Uterus (tissue), 4 donors: Measurements from ENCODE around the gene TMEM273. TPM values are rescaled to one million over a fixed set of nuclear protein-coding genes. Genes with fewer than 3 reads are reported as not detected.

Source experiments
- DNase-seq, 2 donors: peaks; one replicate each; pipeline ENCODE4 v3.0.0-alpha.2; 2019 to 2020
- H3K27ac ChIP-seq, 2 donors: fragments of 200-600 bp; sonication (generic); 1 replicate in 1 of 2; 2 replicates in 1 of 2; pipeline ENCODE4 v1.5.1; 2016 to 2018
- H3K27me3 ChIP-seq, 2 donors: fragments of 200-600 bp; sonication (generic); one replicate each; pipeline ENCODE4 v1.5.1; 2018 to 2019; ENCODE audit warnings: control low read depth in 1 of 2
- H3K36me3 ChIP-seq, 2 donors: fragments of 200-600 bp; sonication (generic); one replicate each; pipeline ENCODE4 v1.5.1; 2019; ENCODE audit warnings: control low read depth in 1 of 2
- H3K4me1 ChIP-seq, 2 donors: fragments of 200-600 bp; sonication (generic); one replicate each; pipeline ENCODE4 v1.5.1; 2018 to 2019; ENCODE audit warnings: control low read depth in 1 of 2
- H3K4me3 ChIP-seq, 2 donors: fragments of 200-600 bp; sonication (generic); 1 replicate in 1 of 2; 2 replicates in 1 of 2; pipeline ENCODE4 v1.5.1; 2018 to 2019; ENCODE audit warnings: mild to moderate bottlenecking in 1 of 2
- H3K9me3 ChIP-seq, 2 donors: fragments of 200-600 bp; sonication (generic); one replicate each; pipeline ENCODE4 v1.5.1; 2019; ENCODE audit warnings: control low read depth in 1 of 2
- POLR2A ChIP-seq, 2 donors: fragments of 450-650 bp; IDR thresholded peaks; one replicate each; pipeline ENCODE4 v1.6.1; 2016; ENCODE audit warnings: antibody characterized with exemption in 2 of 2, mild to moderate bottlenecking in 1 of 2, moderate library complexity in 1 of 2
- intact Hi-C: fragments of 100-400 bp; cut with DNase I; formaldehyde crosslinking; loops from one replicate; pipeline ENCODE4 v1.15.1; 2023; ENCODE audit warnings: low total_unique reads
- total RNA-seq, 4 donors: library from RNA; depleted of rRNA in 3 of 4; stranded (reverse); fragments of >200 nt in 3 of 4; gene quantifications; one replicate each; pipeline versions ENCODE4 v1.1.0 to v1.2.4, GENCODE V29; 2014 to 2023
- TF ChIP-seq, protein P1 (sequence below), 4 experiments: fragments of 200-600 bp in 2 of 4; fragments of 450-650 bp in 2 of 4; sonication (generic) in 2 of 4; IDR thresholded peaks; one replicate each; pipeline ENCODE4 v1.5.1; 2016 to 2019; ENCODE audit warnings: antibody characterized with exemption in 4 of 4, mild to moderate bottlenecking in 2 of 4, moderate library complexity in 1 of 4
- donor health status: DM: yes; HTN: yes; CAD: no.

Gene TMEM273
- total RNA-seq, 4 donors from 2014 or later: 8.5 to 38.9 (median 14.7) TPM

DNA sequence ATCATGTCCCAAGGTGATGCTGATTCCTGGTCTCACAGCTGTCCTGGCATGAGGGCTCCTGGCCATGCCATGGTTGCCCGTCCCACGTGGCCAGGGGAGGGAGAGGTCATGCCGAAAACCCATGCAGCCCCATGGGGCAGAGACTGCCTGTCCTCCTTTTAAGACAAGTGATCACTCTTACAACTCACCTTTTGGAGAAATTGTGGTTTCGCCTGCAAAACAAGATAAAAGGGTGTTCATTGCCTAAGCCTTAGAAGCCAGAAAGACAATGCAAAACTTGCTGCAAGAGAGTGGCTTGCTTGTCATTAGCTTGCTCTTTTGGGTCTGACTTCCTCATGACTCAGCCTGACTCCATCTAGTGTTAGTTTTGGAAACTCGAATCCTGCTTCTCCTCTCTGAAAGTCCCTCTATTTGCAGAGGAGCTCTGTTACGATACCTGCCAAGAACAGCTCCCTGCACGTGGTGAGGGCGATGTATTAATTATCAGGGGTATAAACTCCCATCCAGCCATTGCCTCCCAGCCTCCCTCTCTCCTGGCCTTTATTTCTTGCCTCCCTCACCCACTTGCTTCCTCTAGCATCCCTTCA lies 26.7 kb downstream of the TMEM273 start:
- intact Hi-C loops: no loop called here
- TF ChIP-seq, protein P1, sequence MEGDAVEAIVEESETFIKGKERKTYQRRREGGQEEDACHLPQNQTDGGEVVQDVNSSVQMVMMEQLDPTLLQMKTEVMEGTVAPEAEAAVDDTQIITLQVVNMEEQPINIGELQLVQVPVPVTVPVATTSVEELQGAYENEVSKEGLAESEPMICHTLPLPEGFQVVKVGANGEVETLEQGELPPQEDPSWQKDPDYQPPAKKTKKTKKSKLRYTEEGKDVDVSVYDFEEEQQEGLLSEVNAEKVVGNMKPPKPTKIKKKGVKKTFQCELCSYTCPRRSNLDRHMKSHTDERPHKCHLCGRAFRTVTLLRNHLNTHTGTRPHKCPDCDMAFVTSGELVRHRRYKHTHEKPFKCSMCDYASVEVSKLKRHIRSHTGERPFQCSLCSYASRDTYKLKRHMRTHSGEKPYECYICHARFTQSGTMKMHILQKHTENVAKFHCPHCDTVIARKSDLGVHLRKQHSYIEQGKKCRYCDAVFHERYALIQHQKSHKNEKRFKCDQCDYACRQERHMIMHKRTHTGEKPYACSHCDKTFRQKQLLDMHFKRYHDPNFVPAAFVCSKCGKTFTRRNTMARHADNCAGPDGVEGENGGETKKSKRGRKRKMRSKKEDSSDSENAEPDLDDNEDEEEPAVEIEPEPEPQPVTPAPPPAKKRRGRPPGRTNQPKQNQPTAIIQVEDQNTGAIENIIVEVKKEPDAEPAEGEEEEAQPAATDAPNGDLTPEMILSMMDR (IDR thresholded peaks at IDR 0.05): peak; percentile 14 to 40 (median 28)
- no peak for TF ChIP-seq POLR2A (IDR thresholded peaks at IDR 0.05)
- H3K27ac ChIP-seq: no peak overlapping the region
- no peak overlapping the region for H3K4me3 ChIP-seq
- no peaks in the 10 kb centered on the region for H3K9me3 ChIP-seq
- no peak for DNase-seq
- H3K4me1 ChIP-seq: no peaks in the 10 kb centered on the region
- H3K36me3 ChIP-seq: no peaks in the 10 kb centered on the region
- H3K27me3 ChIP-seq: no peaks in the 10 kb centered on the region

DNA sequence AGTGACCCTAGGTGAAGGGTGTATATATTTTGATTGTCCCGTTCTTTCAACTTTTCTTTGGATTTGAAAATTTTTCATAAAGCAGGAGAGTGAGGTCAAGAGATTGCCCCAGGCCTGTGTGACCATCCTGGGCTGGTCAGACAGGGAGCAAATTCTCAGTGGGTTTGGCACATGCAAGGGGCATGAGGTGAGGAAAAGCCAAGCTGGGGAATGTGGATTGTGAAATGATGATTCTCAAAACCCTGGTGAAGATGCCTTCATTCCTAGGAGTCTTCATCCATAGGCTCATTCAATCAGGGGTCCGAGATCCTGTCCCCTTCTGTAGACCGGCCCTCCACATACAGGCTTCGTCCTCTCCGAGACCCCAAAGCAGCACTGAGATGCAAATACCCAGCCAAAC lies 27.4 kb downstream of the TMEM273 start:
- DNase-seq: no peak
- Histone ChIP-seq H3K36me3 (no peaks in the 10 kb centered on the region), H3K4me3 (no peak overlapping the region), H3K4me1 (no peaks in the 10 kb centered on the region), H3K27me3 (no peaks in the 10 kb centered on the region), H3K9me3 (no peaks in the 10 kb centered on the region), H3K27ac (no peak overlapping the region)
- TF ChIP-seq POLR2A (IDR thresholded peaks at IDR 0.05): no peak
- TF ChIP-seq, protein P1 (IDR thresholded peaks at IDR 0.05): no peak
- intact Hi-C loops: no loop called here

GRCh38 chr10:49160110-49160509 lies 28.1 kb downstream of the TMEM273 start:
- intact Hi-C loops: no loop called here
- TF ChIP-seq, protein P1 (IDR thresholded peaks at IDR 0.05): no peak
- TF ChIP-seq POLR2A (IDR thresholded peaks at IDR 0.05): no peak

DNA sequence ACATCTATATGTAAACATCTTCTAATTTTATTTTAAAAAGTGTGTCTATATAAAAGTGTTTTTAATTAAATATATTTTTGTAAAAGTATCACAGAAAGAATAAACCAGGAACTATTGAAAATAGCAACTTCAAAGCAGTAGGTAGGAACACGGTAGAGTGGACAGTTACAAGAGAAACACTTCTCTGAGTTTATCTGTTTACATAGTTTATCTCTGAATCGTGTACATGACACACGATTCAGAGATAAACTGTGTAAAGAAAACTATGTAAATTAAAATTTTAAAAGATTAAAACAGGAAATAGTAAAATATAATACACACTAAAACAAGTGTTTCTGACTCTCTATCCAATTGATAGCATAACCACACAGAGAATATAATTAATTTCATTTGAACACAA lies 29.3 kb downstream of the TMEM273 start:
- Histone ChIP-seq H3K9me3 (no peaks in the 10 kb centered on the region), H3K4me1 (no peaks in the 10 kb centered on the region), H3K4me3 (no peak overlapping the region), H3K27ac (no peak overlapping the region), H3K27me3 (no peaks in the 10 kb centered on the region), H3K36me3 (no peaks in the 10 kb centered on the region)
- TF ChIP-seq, protein P1 (IDR thresholded peaks at IDR 0.05): no peak
- TF ChIP-seq POLR2A (IDR thresholded peaks at IDR 0.05): no peak
- no peak for DNase-seq
- intact Hi-C loops: no loop called here

More at GRCh38 chr10:49160110-49160509, 28.1 kb downstream of the TMEM273 start:
- Histone ChIP-seq H3K27me3 (no peaks in the 10 kb centered on the region), H3K4me3 (no peak overlapping the region), H3K27ac (no peak overlapping the region), H3K36me3 (no peaks in the 10 kb centered on the region), H3K4me1 (no peaks in the 10 kb centered on the region), H3K9me3 (no peaks in the 10 kb centered on the region)
- DNase-seq: no peak

DNA sequence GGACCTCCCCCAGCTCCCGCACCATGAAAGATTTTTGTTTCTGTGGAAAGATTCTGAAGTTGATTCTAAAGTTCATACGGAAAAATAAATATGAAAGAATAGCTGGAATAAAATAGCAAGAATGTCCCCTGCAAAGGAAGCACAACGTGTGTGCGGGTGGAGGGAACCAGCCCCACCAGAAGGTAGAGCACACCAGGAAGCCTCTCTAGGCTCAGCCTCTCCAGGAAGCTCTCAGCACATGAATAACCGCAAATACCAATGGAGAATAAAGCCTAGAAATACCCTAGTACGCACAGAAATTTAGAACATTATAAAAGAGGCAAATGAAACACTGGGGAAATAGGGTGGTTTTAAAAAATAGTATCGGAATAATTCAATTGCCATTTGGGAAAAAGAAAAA lies 29.8 kb downstream of the TMEM273 start:
- intact Hi-C loops: no loop called here
- H3K27me3 ChIP-seq: no peaks in the 10 kb centered on the region
- H3K4me3 ChIP-seq: no peak overlapping the region
- H3K27ac ChIP-seq: no peak overlapping the region
- no peak for DNase-seq
- TF ChIP-seq, protein P1 (IDR thresholded peaks at IDR 0.05): no peak
- no peak for TF ChIP-seq POLR2A (IDR thresholded peaks at IDR 0.05)
- no peaks in the 10 kb centered on the region for H3K4me1 ChIP-seq
- H3K9me3 ChIP-seq: no peaks in the 10 kb centered on the region
- no peaks in the 10 kb centered on the region for H3K36me3 ChIP-seq
